K562 (cell line): ENCODE results near the gene TP53I13. TPM values are rescaled to one million over a fixed set of nuclear protein-coding genes. Genes with fewer than 3 reads are reported as not detected.

ENCODE experiments used
- ATAC-seq: fragments of 200-7000 bp; cut with Tn5 transposase; 3 replicates; pipeline ENCODE4 v1.9.1; 2020; ENCODE audit warnings: moderate library complexity
- BruUV-seq: library from RNA; stranded (reverse); fragments of 400-500 nt; replicated peaks from 2 replicates; lab custom pipeline; 2021; lab: Mats Ljungman, UMichigan
- CTCF ChIA-PET: fragments of 300-600 bp; formaldehyde crosslinking; extraction: SDS; loops from one replicate; lab custom pipeline; 2021; ENCODE audit warnings: low intra/inter-chr PET ratio; lab: Yijun Ruan, JAX
- POLR2A ChIA-PET: fragments of 300-600, 350-650 bp; sonication (Branson Sonifier 250); formaldehyde crosslinking; extraction: SDS; loops from one replicate; lab custom pipeline; 2021; ENCODE audit warnings: antibody characterized with exemption, inconsistent platforms; lab: Yijun Ruan, JAX
- DNase-seq, 4 experiments: peaks; one replicate each; pipeline versions ENCODE4 v3.0.0 to v3.0.0-alpha.2; 2011 to 2018; ENCODE audit warnings: low spot score in 3 of 4, mixed read lengths in 3 of 4; ENCODE audit errors: extremely low read depth in 1 of 4
- FAIRE-seq: peaks from 2 replicates; lab custom pipeline; 2011; peaks lifted over from hg19 to GRCh38; lab: Jason Lieb, UNC
- H2AFZ ChIP-seq: 2 replicates; pipeline ENCODE4 v1.6.0; 2011; ENCODE audit warnings: low read depth, low read length, control low read depth, inconsistent platforms
- H3K27ac ChIP-seq: fragments of 200-600 bp; 3 replicates; pipeline ENCODE4 v1.8.0; 2011; ENCODE audit warnings: low read depth, mild to moderate bottlenecking, control low read depth, inconsistent platforms, low read length, moderate library complexity, mixed read lengths; ENCODE audit errors: extremely low read depth
- H3K27me3 ChIP-seq, 2 experiments: fragments of 300-600 bp in 1 of 2; 2 replicates in 1 of 2; 3 replicates in 1 of 2; pipeline versions ENCODE4 v1.6.0 to v1.8.0; 2011; ENCODE audit warnings: inconsistent platforms in 2 of 2, low read length in 2 of 2, mild to moderate bottlenecking in 1 of 2, mixed read lengths in 1 of 2, moderate library complexity in 1 of 2; ENCODE audit not compliant: control insufficient read depth in 2 of 2, insufficient read depth in 2 of 2
- H3K36me3 ChIP-seq: fragments of 300-600 bp; 3 replicates; pipeline ENCODE4 v1.8.0; 2011; ENCODE audit warnings: mild to moderate bottlenecking, low read length, inconsistent platforms; ENCODE audit not compliant: control insufficient read depth, insufficient read depth
- H3K4me1 ChIP-seq, 2 experiments: fragments of 200-600 bp in 1 of 2; replicated peaks in 1 of 2; 2 replicates in 1 of 2; 3 replicates in 1 of 2; pipeline versions ENCODE4 v1.5.1 to v1.8.0; 2011; ENCODE audit warnings: inconsistent platforms in 2 of 2, low read length in 2 of 2, mild to moderate bottlenecking in 1 of 2, mixed read lengths in 1 of 2, moderate library complexity in 1 of 2; ENCODE audit not compliant: control insufficient read depth in 2 of 2, insufficient read depth in 2 of 2
- H3K4me2 ChIP-seq: 2 replicates; pipeline ENCODE4 v1.6.1; 2011; ENCODE audit warnings: low read length, control low read depth, inconsistent platforms, mixed read lengths; ENCODE audit not compliant: insufficient read depth
- H3K4me3 ChIP-seq: fragments of 200-600 bp; sonication (generic), shearing (Covaris generic); 2 replicates; pipeline ENCODE4 v1.5.1; 2016; ENCODE audit warnings: control low read depth, inconsistent platforms
- H3K79me2 ChIP-seq: fragments of 200-600 bp; 3 replicates; pipeline ENCODE4 v1.8.0; 2011; ENCODE audit warnings: low read length, inconsistent platforms; ENCODE audit not compliant: control insufficient read depth, insufficient read depth
- H3K9ac ChIP-seq, 2 experiments: 2 replicates each; pipeline versions ENCODE4 v1.6.0 to v1.6.1; 2011; ENCODE audit warnings: low read depth in 2 of 2, low read length in 2 of 2, control low read depth in 1 of 2, inconsistent platforms in 1 of 2, mild to moderate bottlenecking in 1 of 2, mixed read lengths in 1 of 2; ENCODE audit not compliant: insufficient read depth in 1 of 2
- H3K9me1 ChIP-seq: one replicate; pipeline ENCODE4 v1.6.0; 2011; ENCODE audit warnings: inconsistent platforms, mild to moderate bottlenecking, low read length, moderate library complexity; ENCODE audit not compliant: control insufficient read depth, insufficient read depth
- H3K9me3 ChIP-seq: replicated peaks from 2 replicates; pipeline ENCODE4 v1.5.1; 2011; ENCODE audit warnings: low read depth, low read length, inconsistent platforms; ENCODE audit not compliant: control insufficient read depth, insufficient read depth
- H4K20me1 ChIP-seq: replicated peaks from 2 replicates; pipeline ENCODE4 v1.6.1; 2011; ENCODE audit warnings: low read length, inconsistent platforms, mixed read lengths; ENCODE audit not compliant: control insufficient read depth, insufficient read depth
- NBN ChIP-seq: fragments of 450-650 bp; IDR thresholded peaks from 2 replicates; pipeline ENCODE4 v1.6.1; 2016; ENCODE audit warnings: low read depth, mild to moderate bottlenecking
- NCOA1 ChIP-seq: fragments of 450-650 bp; IDR thresholded peaks from 2 replicates; pipeline ENCODE4 v1.6.1; 2016; ENCODE audit warnings: low read depth
- SP2 ChIP-seq: IDR thresholded peaks from 2 replicates; pipeline ENCODE4 v1.6.1; 2011; ENCODE audit warnings: mild to moderate bottlenecking, low read depth, low read length, moderate library complexity; ENCODE audit not compliant: poor library complexity, severe bottlenecking; ENCODE audit errors: extremely low read depth
- ZNF24 ChIP-seq: fragments of 450-650 bp; IDR thresholded peaks from 2 replicates; pipeline ENCODE4 v1.6.1; 2016
- WGBS: fragments of 100-300 bp; shearing (Covaris generic); methylation state at CpG from one replicate; pipeline ENCODE4 v1.1.6; 2016; ENCODE audit warnings: low coverage, mixed read lengths; ENCODE audit not compliant: insufficient coverage; ENCODE audit errors: missing lambda C conversion rate; 5-methylcytosine and 5-hydroxymethylcytosine counted together
- in situ Hi-C: fragments of 300-500 bp; cut with MboI; formaldehyde crosslinking; loops from 4 replicates; pipeline ENCODE4 v1.15.0; 2018; ENCODE audit warnings: inconsistent platforms, mixed read lengths
- intact Hi-C: fragments of 100-400 bp; cut with micrococcal nuclease; formaldehyde crosslinking; loops from 2 replicates; pipeline ENCODE4 v1.14.2; 2022
- polyA plus RNA-seq, 8 experiments: library from polyadenylated mRNA; depleted of rRNA in 4 of 8; stranded (reverse) in 5 of 8; unstranded in 3 of 8; fragments of >200 nt; fragmentation: Nextera tagmentation in 2 of 8; fragmentation: Illumina TruSeq in 1 of 8; extraction: Ambion mirVana in 2 of 8; extraction: Trizol in 1 of 8; gene quantifications; 2 replicates each; pipeline versions ENCODE4 v1.2.1 to v1.2.3, GENCODE V29; 2011 to 2014; ENCODE audit warnings: inconsistent platforms in 1 of 8, missing spikeins in 1 of 8
- total RNA-seq, 7 experiments: library from RNA; depleted of rRNA in 6 of 7; stranded (reverse); fragments of >200 nt in 6 of 7; fragmentation: Illumina TruSeq in 2 of 7; extraction: Trizol in 2 of 7; gene quantifications; 2 replicates each; pipeline versions ENCODE4 v1.2.1 to v1.2.3, GENCODE V29; 2011 to 2021; ENCODE audit warnings: low replicate concordance in 1 of 7
- TF ChIP-seq, protein P1 (sequence below): fragments of 250-450 bp; sonication (Bioruptor Pico); IDR thresholded peaks from 2 replicates; pipeline ENCODE4 v1.5.0; 2020; ENCODE audit warnings: mild to moderate bottlenecking, borderline replicate concordance

Gene TP53I13
- total and polyA plus RNA-seq, 9 of the 15 experiments (the other 6 are each of a cell fraction or from before 2014, with no cell fraction given): 0.08 to 28.3 (median 9.1) TPM

DNA sequence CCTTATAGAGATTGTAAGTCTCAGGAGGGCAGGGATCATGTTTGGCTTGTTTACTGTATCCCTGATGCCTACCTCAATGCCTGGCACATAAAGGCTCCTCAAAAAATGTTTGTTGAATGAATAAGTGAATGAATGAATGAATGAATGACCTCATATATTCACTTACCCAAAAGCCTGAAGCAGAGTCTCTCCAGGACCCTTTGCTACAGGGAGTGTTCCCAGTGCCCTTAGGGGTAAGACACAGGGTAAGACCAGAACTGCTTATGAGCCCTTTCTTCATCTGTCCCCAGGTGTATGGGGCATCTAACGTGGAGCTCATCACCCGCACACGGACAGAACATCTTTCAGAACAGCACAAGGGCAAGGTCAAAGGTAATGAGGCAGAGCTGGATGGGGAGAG lies 41.9 kb downstream of the TP53I13 start:
- Histone ChIP-seq H3K79me2 (no peaks in the 10 kb centered on the region), H3K27me3 (no peaks in the 10 kb centered on the region), H3K27ac (no peak overlapping the region), H3K9me1 (peaks cover 7% of the 10 kb centered on the region), H3K9ac (no peak overlapping the region), H3K4me3 (no peak overlapping the region), H3K4me1 (peaks cover 7 to 34% of the 10 kb centered on the region in 2 experiments; a peak in 4 of 5 replicates), H3K4me2 (no peak overlapping the region), H3K36me3 (peaks cover 3% of the 10 kb centered on the region; the same call in 1 of the 3 replicates), H4K20me1 (no peaks in the 10 kb centered on the region), H3K9me3 (no peaks in the 10 kb centered on the region), H2AFZ (no peak overlapping the region)
- no TSS peak for BruUV-seq
- TF ChIP-seq NBN: no peak
- TF ChIP-seq NCOA1: no peak
- TF ChIP-seq SP2: no peak
- TF ChIP-seq, protein P1, sequence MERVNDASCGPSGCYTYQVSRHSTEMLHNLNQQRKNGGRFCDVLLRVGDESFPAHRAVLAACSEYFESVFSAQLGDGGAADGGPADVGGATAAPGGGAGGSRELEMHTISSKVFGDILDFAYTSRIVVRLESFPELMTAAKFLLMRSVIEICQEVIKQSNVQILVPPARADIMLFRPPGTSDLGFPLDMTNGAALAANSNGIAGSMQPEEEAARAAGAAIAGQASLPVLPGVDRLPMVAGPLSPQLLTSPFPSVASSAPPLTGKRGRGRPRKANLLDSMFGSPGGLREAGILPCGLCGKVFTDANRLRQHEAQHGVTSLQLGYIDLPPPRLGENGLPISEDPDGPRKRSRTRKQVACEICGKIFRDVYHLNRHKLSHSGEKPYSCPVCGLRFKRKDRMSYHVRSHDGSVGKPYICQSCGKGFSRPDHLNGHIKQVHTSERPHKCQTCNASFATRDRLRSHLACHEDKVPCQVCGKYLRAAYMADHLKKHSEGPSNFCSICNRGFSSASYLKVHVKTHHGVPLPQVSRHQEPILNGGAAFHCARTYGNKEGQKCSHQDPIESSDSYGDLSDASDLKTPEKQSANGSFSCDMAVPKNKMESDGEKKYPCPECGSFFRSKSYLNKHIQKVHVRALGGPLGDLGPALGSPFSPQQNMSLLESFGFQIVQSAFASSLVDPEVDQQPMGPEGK (CRISPR knock-in tag): no peak
- peak; percentile 91 for TF ChIP-seq ZNF24
- ChIA-PET CTCF (no interaction called here), POLR2A (interaction anchor here (0.7 to 0.8 kb wide), 2 partner anchors 187 to 475 kb away, joined by 3 to 4 read pairs; no protein-coding TSS in a partner anchor)
- intact Hi-C loops: loop anchor here (10.0 kb wide), 1 partner anchor 466 kb away; no protein-coding TSS in a partner anchor
- DNase-seq: no peak
- 83% methylated on average over 3 of the region's 3 CpGs for WGBS
- in situ Hi-C loops: no loop called here
- ATAC-seq: no peak
- no peak for FAIRE-seq
